H9 (cell line): Measurements from ENCODE around the gene PDZD4. TPM values are rescaled to one million over a fixed set of nuclear protein-coding genes. Genes with fewer than 3 reads are reported as not detected.

Experiments
- DNase-seq: peaks from one replicate; pipeline ENCODE4 v3.0.0-alpha.2; 2017
- H2AFZ ChIP-seq: one replicate; pipeline ENCODE4 v1.6.1; 2013; ENCODE audit warnings: mild to moderate bottlenecking, low read length, control low read depth, moderate library complexity
- H2AK5ac ChIP-seq: 2 replicates; pipeline ENCODE4 v1.6.1; 2013; ENCODE audit warnings: low read length, control low read depth, mixed read lengths; ENCODE audit not compliant: insufficient read length
- H2BK120ac ChIP-seq: one replicate; pipeline ENCODE4 v1.6.1; 2013; ENCODE audit warnings: low read depth, mild to moderate bottlenecking, low read length, control low read depth, inconsistent platforms; ENCODE audit not compliant: poor library complexity, severe bottlenecking
- H2BK12ac ChIP-seq: 2 replicates; pipeline ENCODE4 v1.6.1; 2013; ENCODE audit warnings: low read length, control low read depth, mixed read lengths, low read depth; ENCODE audit not compliant: insufficient read length
- H2BK15ac ChIP-seq: 2 replicates; pipeline ENCODE4 v1.6.1; 2013; ENCODE audit warnings: low read depth, low read length, control low read depth
- H2BK20ac ChIP-seq: one replicate; pipeline ENCODE4 v1.6.1; 2013; ENCODE audit warnings: low read depth, mild to moderate bottlenecking, low read length, control low read depth, inconsistent platforms; ENCODE audit not compliant: poor library complexity, severe bottlenecking
- H2BK5ac ChIP-seq: 2 replicates; pipeline ENCODE4 v1.6.1; 2013; ENCODE audit warnings: low read length, control low read depth, mixed read lengths; ENCODE audit not compliant: insufficient read length
- H3K14ac ChIP-seq: 2 replicates; pipeline ENCODE4 v1.6.1; 2013; ENCODE audit warnings: low read length, control low read depth; ENCODE audit not compliant: insufficient read depth
- H3K18ac ChIP-seq: 2 replicates; pipeline ENCODE4 v1.6.1; 2013; ENCODE audit warnings: low read depth, mild to moderate bottlenecking, mixed read lengths, low read length, control low read depth; ENCODE audit not compliant: insufficient read length
- H3K23ac ChIP-seq: 2 replicates; pipeline ENCODE4 v1.6.1; 2013; ENCODE audit warnings: low read length, control low read depth, mixed read lengths, low read depth; ENCODE audit not compliant: insufficient read length
- H3K23me2 ChIP-seq: 2 replicates; pipeline ENCODE4 v1.6.1; 2013; ENCODE audit warnings: low read depth, mild to moderate bottlenecking, mixed read lengths, low read length, control low read depth; ENCODE audit not compliant: insufficient read length, poor library complexity, severe bottlenecking
- H3K27ac ChIP-seq: 2 replicates; pipeline ENCODE4 v1.5.1; 2013; ENCODE audit warnings: low read length, control low read depth, mixed read lengths, low read depth; ENCODE audit not compliant: insufficient read length
- H3K27me3 ChIP-seq: 2 replicates; pipeline ENCODE4 v1.6.1; 2013; ENCODE audit warnings: low read length, control low read depth, inconsistent platforms; ENCODE audit not compliant: insufficient read depth
- H3K4ac ChIP-seq: 2 replicates; pipeline ENCODE4 v1.6.1; 2013; ENCODE audit warnings: low read depth, mild to moderate bottlenecking, control low read depth, inconsistent platforms, low read length, moderate library complexity
- H3K4me1 ChIP-seq: 2 replicates; pipeline ENCODE4 v1.6.1; 2013; ENCODE audit warnings: low read length, control low read depth, inconsistent platforms; ENCODE audit not compliant: insufficient read depth
- H3K4me2 ChIP-seq: 2 replicates; pipeline ENCODE4 v1.6.1; 2013; ENCODE audit warnings: low read length, control low read depth, mixed read lengths; ENCODE audit not compliant: insufficient read length, insufficient read depth
- H3K56ac ChIP-seq: 2 replicates; pipeline ENCODE4 v1.6.1; 2013; ENCODE audit warnings: low read depth, mild to moderate bottlenecking, mixed read lengths, low read length, control low read depth; ENCODE audit not compliant: insufficient read length
- H3K79me1 ChIP-seq: 2 replicates; pipeline ENCODE4 v1.6.1; 2013; ENCODE audit warnings: low read depth, mild to moderate bottlenecking, moderate library complexity, low read length, control low read depth, inconsistent platforms; ENCODE audit not compliant: insufficient read depth, poor library complexity, severe bottlenecking
- H3K79me2 ChIP-seq: 2 replicates; pipeline ENCODE4 v1.6.1; 2013; ENCODE audit warnings: low read length, control low read depth, inconsistent platforms; ENCODE audit not compliant: insufficient read depth
- H3K9ac ChIP-seq: 2 replicates; pipeline ENCODE4 v1.6.1; 2013; ENCODE audit warnings: low read length, control low read depth, mixed read lengths; ENCODE audit not compliant: insufficient read length; ENCODE audit errors: extremely low read depth
- H3K9me3 ChIP-seq: one replicate; pipeline ENCODE4 v1.6.1; 2013; ENCODE audit warnings: low read depth, low read length, inconsistent platforms; ENCODE audit not compliant: control insufficient read depth
- H3T11ph ChIP-seq: one replicate; pipeline ENCODE4 v1.6.1; 2013; ENCODE audit warnings: mild to moderate bottlenecking, low read length, control low read depth, inconsistent platforms
- H4K20me1 ChIP-seq: one replicate; pipeline ENCODE4 v1.6.1; 2013; ENCODE audit not compliant: control insufficient read depth, insufficient read length, insufficient read depth
- H4K5ac ChIP-seq: 2 replicates; pipeline ENCODE4 v1.6.1; 2013; ENCODE audit warnings: low read depth, mild to moderate bottlenecking, mixed read lengths, low read length, control low read depth; ENCODE audit not compliant: insufficient read length
- H4K8ac ChIP-seq: replicated peaks from 2 replicates; pipeline ENCODE4 v1.6.1; 2013; ENCODE audit warnings: low read length, control low read depth, mixed read lengths, low read depth; ENCODE audit not compliant: insufficient read length
- H4K91ac ChIP-seq: 2 replicates; pipeline ENCODE4 v1.6.1; 2013; ENCODE audit warnings: low read depth, mild to moderate bottlenecking, moderate library complexity, mixed read lengths, low read length, control low read depth; ENCODE audit not compliant: insufficient read length
- H3K27ac Mint-ChIP-seq, 3 experiments: 2 replicates in 2 of 3; 3 replicates in 1 of 3; pipeline ENCODE4 v1.8.0; 2020 to 2021; ENCODE audit warnings: mixed read lengths in 3 of 3, mild to moderate bottlenecking in 1 of 3, moderate library complexity in 1 of 3
- H3K27me3 Mint-ChIP-seq: 2 replicates; pipeline ENCODE4 v1.8.0; 2021; ENCODE audit warnings: low read depth, mild to moderate bottlenecking, moderate library complexity, mixed read lengths
- H3K36me3 Mint-ChIP-seq, 3 experiments: 2 replicates in 2 of 3; 3 replicates in 1 of 3; pipeline ENCODE4 v1.8.0; 2020 to 2021; ENCODE audit warnings: low read depth in 3 of 3, mixed read lengths in 3 of 3; ENCODE audit not compliant: insufficient read depth in 1 of 3
- H3K4me1 Mint-ChIP-seq, 2 experiments: 2 replicates each; pipeline ENCODE4 v1.8.0; 2020; ENCODE audit warnings: mixed read lengths in 2 of 2
- H3K4me3 Mint-ChIP-seq, 2 experiments: 2 replicates in 1 of 2; 3 replicates in 1 of 2; pipeline ENCODE4 v1.8.0; 2020 to 2021; ENCODE audit warnings: mild to moderate bottlenecking in 2 of 2, mixed read lengths in 2 of 2, moderate library complexity in 1 of 2
- H3K9me3 Mint-ChIP-seq, 2 experiments: 2 replicates in 1 of 2; 3 replicates in 1 of 2; pipeline ENCODE4 v1.8.0; 2020; ENCODE audit warnings: mild to moderate bottlenecking in 2 of 2, mixed read lengths in 2 of 2, moderate library complexity in 1 of 2
- WGBS: extraction: QIAGEN DNeasy Blood & Tissue Kit; methylation state at CpG from one replicate; pipeline ENCODE4 v1.1.7; 2013; ENCODE audit warnings: missing lambda C conversion rate, low lambda C conversion rate, mixed read lengths; ENCODE audit not compliant: insufficient read length; ENCODE audit errors: extremely low coverage; 5-methylcytosine and 5-hydroxymethylcytosine counted together
- total RNA-seq: library from RNA; stranded (reverse); gene quantifications from 2 replicates; pipeline ENCODE4 v1.2.1, GENCODE V29; 2021
- TF ChIP-seq, protein P1 (sequence below): fragments of 200-600 bp; sonication (generic); conservative IDR thresholded peaks from 3 replicates; pipeline ENCODE4 v1.8.0; 2021; ENCODE audit warnings: antibody characterized with exemption, mild to moderate bottlenecking

Gene PDZD4
- total RNA-seq, 1 experiment from 2014 or later: 110 TPM

GRCh38 chrX:153869473-153870287 lies 39.3 kb upstream of the PDZD4 start:
- no peaks in the 10 kb centered on the region; the same call in none of the 2 replicates for H3K27me3 Mint-ChIP-seq
- Histone ChIP-seq H2BK5ac (no peak overlapping the region), H4K8ac (no peak overlapping the region), H3K79me2 (no peaks in the 10 kb centered on the region), H3K4ac (no peak overlapping the region), H2AFZ (no peak overlapping the region), H2BK15ac (no peak overlapping the region), H3K27ac (no peak overlapping the region), H2BK12ac (no peak overlapping the region), H3K14ac (no peak overlapping the region), H3K4me2 (no peak overlapping the region), H4K20me1 (no peaks in the 10 kb centered on the region), H3K18ac (no peak overlapping the region), H4K91ac (no peak overlapping the region), H3K23me2 (no peaks in the 10 kb centered on the region), H2AK5ac (no peak overlapping the region), H3K4me1 (no peaks in the 10 kb centered on the region), H2BK20ac (no peak overlapping the region), H3K9ac (no peak overlapping the region), H3K79me1 (no peaks in the 10 kb centered on the region), H3K27me3 (no peaks in the 10 kb centered on the region), H3K9me3 (peaks cover 12% of the 10 kb centered on the region), H3T11ph (no peak overlapping the region), H3K23ac (no peak overlapping the region), H4K5ac (no peak overlapping the region), H3K56ac (no peak overlapping the region), H2BK120ac (no peak overlapping the region)
- peaks cover 0 to 21% of the 10 kb centered on the region in 2 experiments; a peak in 2 of 4 replicates for H3K4me1 Mint-ChIP-seq
- peaks cover 13 to 40% (median 21%) of the 10 kb centered on the region in 3 experiments for H3K36me3 Mint-ChIP-seq
- no peak overlapping the region for H3K4me3 Mint-ChIP-seq
- no peak overlapping the region; a peak in 2 of 7 replicates for H3K27ac Mint-ChIP-seq
- H3K9me3 Mint-ChIP-seq: peaks cover 65 to 89% of the 10 kb centered on the region in 2 experiments
- TF ChIP-seq, protein P1, sequence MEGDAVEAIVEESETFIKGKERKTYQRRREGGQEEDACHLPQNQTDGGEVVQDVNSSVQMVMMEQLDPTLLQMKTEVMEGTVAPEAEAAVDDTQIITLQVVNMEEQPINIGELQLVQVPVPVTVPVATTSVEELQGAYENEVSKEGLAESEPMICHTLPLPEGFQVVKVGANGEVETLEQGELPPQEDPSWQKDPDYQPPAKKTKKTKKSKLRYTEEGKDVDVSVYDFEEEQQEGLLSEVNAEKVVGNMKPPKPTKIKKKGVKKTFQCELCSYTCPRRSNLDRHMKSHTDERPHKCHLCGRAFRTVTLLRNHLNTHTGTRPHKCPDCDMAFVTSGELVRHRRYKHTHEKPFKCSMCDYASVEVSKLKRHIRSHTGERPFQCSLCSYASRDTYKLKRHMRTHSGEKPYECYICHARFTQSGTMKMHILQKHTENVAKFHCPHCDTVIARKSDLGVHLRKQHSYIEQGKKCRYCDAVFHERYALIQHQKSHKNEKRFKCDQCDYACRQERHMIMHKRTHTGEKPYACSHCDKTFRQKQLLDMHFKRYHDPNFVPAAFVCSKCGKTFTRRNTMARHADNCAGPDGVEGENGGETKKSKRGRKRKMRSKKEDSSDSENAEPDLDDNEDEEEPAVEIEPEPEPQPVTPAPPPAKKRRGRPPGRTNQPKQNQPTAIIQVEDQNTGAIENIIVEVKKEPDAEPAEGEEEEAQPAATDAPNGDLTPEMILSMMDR: no peak
- no CpG with 5 or more reads among the region's 31 CpGs for WGBS
- DNase-seq: no peak
